ENCODE measurements around the gene SEC31B. TPM values are rescaled to one million over a fixed set of nuclear protein-coding genes. Genes with fewer than 3 reads are reported as not detected.

Gene SEC31B
- total RNA-seq, 1 donor from 2014 or later, result 19.6 TPM

GRCh38 chr10:100565206-100565985, 45.7 kb upstream of the SEC31B start:
- peaks cover 38% of the 10 kb centered on the region for H3K27me3 Mint-ChIP-seq (ENCODE audit: unreplicated experiment)
- no peaks in the 10 kb centered on the region for H3K9me3 Mint-ChIP-seq (ENCODE audit: unreplicated experiment)
- TF ChIP-seq CTCF (IDR thresholded peaks at IDR 0.05), result no peak
- no peaks in the 10 kb centered on the region for H3K36me3 Mint-ChIP-seq (ENCODE audit: unreplicated experiment)
- H3K27ac Mint-ChIP-seq (ENCODE audit: unreplicated experiment), result no peak overlapping the region
- DNase-seq (ENCODE audit: extremely low spot score, unreplicated experiment), result no peak
- no peak overlapping the region for H3K4me3 Mint-ChIP-seq (ENCODE audit: unreplicated experiment)
- no peaks in the 10 kb centered on the region for H3K4me1 Mint-ChIP-seq (ENCODE audit: unreplicated experiment)

GRCh38 chr10:100562008-100562672, 42.5 kb upstream of the SEC31B start:
- no peak overlapping the region for H3K4me3 Mint-ChIP-seq (ENCODE audit: unreplicated experiment)
- H3K27me3 Mint-ChIP-seq (ENCODE audit: unreplicated experiment), result peaks cover 31% of the 10 kb centered on the region
- no peaks in the 10 kb centered on the region for H3K9me3 Mint-ChIP-seq (ENCODE audit: unreplicated experiment)
- TF ChIP-seq CTCF (IDR thresholded peaks at IDR 0.05), result peak; percentile 55
- H3K27ac Mint-ChIP-seq (ENCODE audit: unreplicated experiment), result no peak overlapping the region
- H3K4me1 Mint-ChIP-seq (ENCODE audit: unreplicated experiment), result no peaks in the 10 kb centered on the region
- no peak for DNase-seq (ENCODE audit: extremely low spot score, unreplicated experiment)
- peaks cover 8% of the 10 kb centered on the region for H3K36me3 Mint-ChIP-seq (ENCODE audit: unreplicated experiment)

GRCh38 chr10:100561005-100561404, 41.3 kb upstream of the SEC31B start:
- Mint-ChIP-seq H3K4me3 (ENCODE audit: unreplicated experiment) (no peak overlapping the region), H3K27ac (ENCODE audit: unreplicated experiment) (no peak overlapping the region), H3K27me3 (ENCODE audit: unreplicated experiment) (peaks cover 20% of the 10 kb centered on the region), H3K4me1 (ENCODE audit: unreplicated experiment) (no peaks in the 10 kb centered on the region), H3K9me3 (ENCODE audit: unreplicated experiment) (no peaks in the 10 kb centered on the region), H3K36me3 (ENCODE audit: unreplicated experiment) (peaks cover 15% of the 10 kb centered on the region)
- no peak for DNase-seq (ENCODE audit: extremely low spot score, unreplicated experiment)
- no peak for TF ChIP-seq CTCF (IDR thresholded peaks at IDR 0.05)

GRCh38 chr10:100560248-100560647, 40.6 kb upstream of the SEC31B start:
- H3K4me1 Mint-ChIP-seq (ENCODE audit: unreplicated experiment), result no peaks in the 10 kb centered on the region
- no peak overlapping the region for H3K4me3 Mint-ChIP-seq (ENCODE audit: unreplicated experiment)
- H3K27ac Mint-ChIP-seq (ENCODE audit: unreplicated experiment), result no peak overlapping the region
- DNase-seq (ENCODE audit: extremely low spot score, unreplicated experiment), result no peak
- peaks cover 13% of the 10 kb centered on the region for H3K27me3 Mint-ChIP-seq (ENCODE audit: unreplicated experiment)
- H3K36me3 Mint-ChIP-seq (ENCODE audit: unreplicated experiment), result peaks cover 21% of the 10 kb centered on the region
- TF ChIP-seq CTCF (IDR thresholded peaks at IDR 0.05), result no peak
- no peaks in the 10 kb centered on the region for H3K9me3 Mint-ChIP-seq (ENCODE audit: unreplicated experiment)

GRCh38 chr10:100554902-100555301, 35.2 kb upstream of the SEC31B start:
- DNase-seq (ENCODE audit: extremely low spot score, unreplicated experiment), result no peak
- Mint-ChIP-seq H3K27me3 (ENCODE audit: unreplicated experiment) (no peaks in the 10 kb centered on the region), H3K27ac (ENCODE audit: unreplicated experiment) (no peak overlapping the region), H3K9me3 (ENCODE audit: unreplicated experiment) (no peaks in the 10 kb centered on the region), H3K36me3 (ENCODE audit: unreplicated experiment) (peaks cover 31% of the 10 kb centered on the region), H3K4me1 (ENCODE audit: unreplicated experiment) (no peaks in the 10 kb centered on the region), H3K4me3 (ENCODE audit: unreplicated experiment) (no peak overlapping the region)
- no peak for TF ChIP-seq CTCF (IDR thresholded peaks at IDR 0.05)
